Epidermal melanocyte (primary cell): Measurements from ENCODE around the gene ZNF594.
"Not testable (repeated sequence)": the region's sequence is repeated elsewhere in the genome, so short reads cannot be mapped to it uniquely, and the experiment has no call there.

Source experiments
- DNase-seq: peaks from one replicate; pipeline ENCODE4 v3.0.0; 2011; ENCODE audit warnings: low spot score; ENCODE audit not compliant: insufficient read length

The ZNF594 gene

GRCh38 chr17:5137511-5138197 lies 54.0 kb downstream of the ZNF594 start:
- not testable (repeated sequence) for DNase-seq

- DNase-seq = not testable (repeated sequence)
These were observed 54.9 kb downstream of the ZNF594 start for GRCh38 chr17:5136580-5137412.

GRCh38 chr17:5135726-5136579 lies 55.7 kb downstream of the ZNF594 start:
- DNase-seq = no peak

GRCh38 chr17:5135131-5135712 lies 56.4 kb downstream of the ZNF594 start:
- not testable (repeated sequence) for DNase-seq

GRCh38 chr17:5134571-5134970 lies 57.1 kb downstream of the ZNF594 start:
- DNase-seq = not testable (repeated sequence)

- DNase-seq = not testable (repeated sequence)
These were observed 57.7 kb downstream of the ZNF594 start for GRCh38 chr17:5133961-5134360.

- no peak for DNase-seq
These were observed 58.4 kb downstream of the ZNF594 start for GRCh38 chr17:5133311-5133710.

GRCh38 chr17:5132503-5133225 lies 59.0 kb downstream of the ZNF594 start:
- DNase-seq = not testable (repeated sequence)

GRCh38 chr17:5131799-5132502 lies 59.7 kb downstream of the ZNF594 start:
- not testable (repeated sequence) for DNase-seq

GRCh38 chr17:5131146-5131715 lies 60.4 kb downstream of the ZNF594 start:
- no peak for DNase-seq

GRCh38 chr17:5130687-5131086 lies 61.0 kb downstream of the ZNF594 start:
- DNase-seq = not testable (repeated sequence)

- DNase-seq = not testable (repeated sequence)
These were observed 61.4 kb downstream of the ZNF594 start for GRCh38 chr17:5130261-5130660.

GRCh38 chr17:5129770-5130169 lies 61.9 kb downstream of the ZNF594 start:
- not testable (repeated sequence) for DNase-seq
